Left renal cortex interstitium (tissue), 4 donors: ENCODE results near the gene CH25H. TPM values are rescaled to one million over a fixed set of nuclear protein-coding genes. Genes with fewer than 3 reads are reported as not detected.
"Not testable (repeated sequence)": the region's sequence is repeated elsewhere in the genome, so short reads cannot be mapped to it uniquely, and the experiment has no call there.

Experiments used
- DNase-seq, 4 donors: peaks; one replicate each; pipeline ENCODE4 v3.0.0-alpha.2; 2013; ENCODE audit warnings: low read depth in 4 of 4, low spot score in 2 of 4, missing footprints in 1 of 4
- polyA plus RNA-seq, 4 donors: library from polyadenylated mRNA; unstranded; fragments of 120-200 nt; gene quantifications; one replicate each; pipeline ENCODE4 v1.2.1, GENCODE V29; 2013; ENCODE audit not compliant: insufficient read length in 4 of 4

The CH25H gene
- polyA plus RNA-seq, 4 donors, result 0.19 to 0.21 (median 0.21) TPM; not detected in 1

- DNase-seq, result no peak
These were observed 2.4 kb downstream of the CH25H start for GRCh38 chr10:89204621-89205185.

- no peak for DNase-seq
These were observed 3.9 kb downstream of the CH25H start for GRCh38 chr10:89203237-89203636.

GRCh38 chr10:89202033-89202425, 5.1 kb downstream of the CH25H start:
- DNase-seq, result no peak

GRCh38 chr10:89201345-89202032, 5.6 kb downstream of the CH25H start:
- DNase-seq, result no peak

GRCh38 chr10:89197473-89197872, 9.6 kb downstream of the CH25H start:
- no peak for DNase-seq

- DNase-seq, result not testable (repeated sequence)
These were observed 15.8 kb downstream of the CH25H start for GRCh38 chr10:89191301-89191700.

- DNase-seq, result no peak
These were observed 17.8 kb downstream of the CH25H start for GRCh38 chr10:89189211-89189734.

GRCh38 chr10:89185658-89186057, 21.5 kb downstream of the CH25H start:
- DNase-seq, result no peak

GRCh38 chr10:89184638-89185037, 22.5 kb downstream of the CH25H start:
- DNase-seq, result no peak

- DNase-seq, result no peak
These were observed 23.5 kb downstream of the CH25H start for GRCh38 chr10:89183571-89183970.

GRCh38 chr10:89182894-89183293, 24.2 kb downstream of the CH25H start:
- no peak for DNase-seq

- DNase-seq, result no peak
These were observed 31.3 kb downstream of the CH25H start for GRCh38 chr10:89175816-89176215.

- no peak for DNase-seq
These were observed 34.0 kb downstream of the CH25H start for GRCh38 chr10:89173075-89173474.

GRCh38 chr10:89171996-89172395, 35.1 kb downstream of the CH25H start:
- no peak for DNase-seq

GRCh38 chr10:89171263-89171872, 35.7 kb downstream of the CH25H start:
- DNase-seq, result no peak

- DNase-seq, result not testable (repeated sequence)
These were observed 38.7 kb downstream of the CH25H start for GRCh38 chr10:89168354-89168900.

- no peak for DNase-seq
These were observed 39.2 kb downstream of the CH25H start for GRCh38 chr10:89167915-89168314.

- no peak for DNase-seq
These were observed 41.2 kb downstream of the CH25H start for GRCh38 chr10:89165923-89166322.

- no peak for DNase-seq
These were observed 42.2 kb downstream of the CH25H start for GRCh38 chr10:89164920-89165319.

GRCh38 chr10:89164080-89164479, 43.0 kb downstream of the CH25H start:
- no peak for DNase-seq

- DNase-seq, result no peak
These were observed 43.7 kb downstream of the CH25H start for GRCh38 chr10:89163265-89163995.
